ENCODE data around the gene TNS1.
"Not testable (repeated sequence)": the region's sequence is repeated elsewhere in the genome, so short reads cannot be mapped to it uniquely, and the experiment has no call there.

The TNS1 gene

DNA sequence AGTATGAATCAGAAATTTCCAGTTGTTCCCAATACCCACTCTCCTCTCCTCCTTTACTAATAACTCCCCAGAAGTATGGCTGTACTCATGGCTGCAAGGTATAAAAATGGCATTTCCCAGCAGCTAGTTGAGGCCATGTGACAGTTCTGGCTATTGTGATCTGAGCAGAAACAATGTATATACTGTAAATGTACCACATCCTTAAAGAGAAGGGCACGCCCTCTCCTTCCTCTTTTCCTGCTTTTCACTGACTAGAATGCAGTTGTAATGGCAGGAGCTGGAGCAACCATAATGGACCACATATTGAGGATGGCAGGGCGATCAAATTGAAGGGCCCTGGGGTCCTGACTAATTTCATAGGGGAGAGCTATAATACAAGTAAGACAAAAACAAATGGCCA is 211.2 kb downstream of the TNS1 start:
- DNase-seq = no peak

DNA sequence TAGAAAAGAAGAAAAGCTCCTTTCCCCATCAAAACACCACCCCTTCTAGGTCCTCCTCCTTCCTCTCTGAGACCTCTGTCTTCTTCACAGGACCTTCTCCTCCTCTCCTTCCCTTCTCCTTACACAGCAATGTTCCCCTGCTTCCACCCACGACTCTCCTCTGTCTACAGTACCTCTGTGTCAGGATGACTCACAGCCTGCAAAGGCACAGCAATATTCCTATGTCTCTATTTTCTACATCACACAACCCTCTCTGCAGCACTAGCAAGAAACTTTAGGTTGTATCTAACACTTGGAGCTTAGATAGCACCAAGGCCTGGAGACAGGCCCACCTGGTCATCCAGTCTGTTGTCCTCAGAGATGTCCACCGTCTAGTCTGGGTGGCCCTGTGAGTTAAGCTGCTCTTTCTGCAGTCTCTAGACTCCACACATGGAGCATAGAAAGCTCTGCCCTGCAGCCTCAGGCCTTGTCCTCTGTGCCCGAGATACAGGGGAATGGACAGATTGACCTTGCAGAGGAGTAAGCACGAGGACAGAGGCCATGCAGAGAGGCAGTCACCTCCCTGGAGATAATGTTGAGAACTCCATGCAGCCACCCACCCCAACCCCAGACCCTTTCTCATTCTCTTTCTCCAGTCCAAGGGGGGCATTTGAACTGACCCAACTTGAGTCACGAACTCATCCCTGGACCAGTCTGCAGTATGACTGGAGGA is 212.0 kb downstream of the TNS1 start:
- no peak for DNase-seq

DNA sequence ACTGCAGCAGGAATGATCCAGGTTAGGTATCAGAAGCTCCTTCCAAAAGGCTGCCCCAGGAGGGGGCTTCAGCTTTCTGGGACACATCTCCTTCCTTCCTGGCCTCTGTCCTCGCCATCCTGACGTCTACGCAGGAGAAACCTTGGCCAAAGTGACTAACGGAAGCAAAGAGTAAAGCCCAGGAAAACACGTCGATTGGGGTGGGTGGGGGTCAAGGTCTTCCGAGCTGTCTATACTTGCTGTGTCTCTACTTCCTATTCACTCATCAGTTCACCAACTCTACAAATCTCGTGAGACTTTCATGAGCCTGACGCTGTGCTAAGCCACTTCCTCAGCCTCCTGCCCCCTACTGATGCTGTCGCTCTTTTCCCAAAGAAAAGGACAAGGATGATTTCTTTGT is 212.6 kb downstream of the TNS1 start:
- DNase-seq = no peak

DNA sequence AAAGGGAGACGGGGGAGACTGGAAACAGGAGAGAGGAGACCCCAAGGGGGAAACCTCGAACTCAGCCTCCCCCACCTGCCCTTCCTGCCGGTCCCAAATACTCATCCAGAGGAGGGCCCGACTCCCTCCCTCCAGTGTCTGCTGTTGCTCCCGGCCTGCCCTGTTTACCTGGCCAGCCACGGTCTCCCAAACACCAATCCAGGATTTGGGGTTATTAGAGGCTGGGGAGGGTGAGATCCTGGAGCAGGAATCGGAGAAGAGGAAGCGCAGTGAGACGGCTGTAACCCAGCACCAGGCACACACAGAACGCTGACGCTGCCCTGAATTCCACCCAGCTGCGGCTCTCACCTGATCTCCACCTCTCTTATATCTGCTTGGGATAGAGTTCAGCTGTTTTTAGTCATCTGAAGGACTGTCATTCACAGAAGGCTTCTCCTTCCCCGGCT is 213.0 kb downstream of the TNS1 start:
- DNase-seq = no peak

DNA sequence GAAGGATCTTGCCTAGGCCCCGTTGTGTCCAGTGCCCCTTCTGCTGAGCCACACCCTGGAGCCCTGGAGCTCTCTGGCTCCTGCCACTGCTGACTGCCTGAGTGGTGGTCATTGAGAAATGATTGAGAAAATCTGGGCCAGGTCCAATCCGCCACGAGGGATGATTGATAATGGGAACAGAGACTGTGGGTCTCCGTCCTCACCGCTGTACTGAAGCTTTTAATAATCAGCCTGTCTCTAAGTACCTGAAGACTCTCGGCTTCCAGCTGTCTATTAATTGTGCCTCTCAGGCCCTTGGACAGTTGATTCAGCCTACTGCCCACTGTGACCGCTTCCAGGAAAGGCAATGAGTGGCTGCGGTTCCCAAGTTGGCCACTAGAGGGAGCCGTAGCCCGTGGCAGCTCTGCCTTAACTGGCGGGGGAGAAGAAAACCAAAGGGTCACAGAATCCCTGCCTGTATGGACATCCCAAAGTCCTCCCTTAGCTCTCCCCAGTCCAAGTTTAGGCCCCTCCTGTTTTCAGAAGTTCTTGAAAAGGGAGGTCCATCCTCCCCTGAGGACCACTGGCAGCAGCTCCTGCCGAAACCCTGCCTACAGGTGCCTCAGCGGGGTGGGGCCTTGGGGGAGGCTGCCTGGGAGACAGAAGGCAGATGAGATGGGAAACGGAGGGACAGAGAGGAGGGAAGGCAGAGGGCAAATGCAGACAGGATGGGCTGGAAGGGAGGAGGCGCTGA is 213.6 kb downstream of the TNS1 start:
- no peak for DNase-seq

DNA sequence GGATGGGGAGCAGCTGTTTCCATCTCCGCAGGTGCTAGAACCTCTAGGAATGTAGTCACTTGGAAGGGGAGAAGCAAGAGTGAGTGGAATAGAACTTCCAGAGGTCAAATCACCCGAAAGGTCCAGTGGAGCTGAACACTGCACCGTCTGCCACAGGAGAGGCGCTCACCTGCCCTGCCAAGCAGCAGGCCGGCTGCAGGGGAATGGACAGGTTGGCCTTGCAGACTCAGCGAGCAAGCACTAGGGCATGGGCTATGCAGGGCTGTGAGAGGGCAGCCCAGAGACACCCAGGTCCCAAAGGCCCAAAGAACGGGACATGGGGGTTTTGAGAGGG is 214.2 kb downstream of the TNS1 start:
- no peak for DNase-seq

DNA sequence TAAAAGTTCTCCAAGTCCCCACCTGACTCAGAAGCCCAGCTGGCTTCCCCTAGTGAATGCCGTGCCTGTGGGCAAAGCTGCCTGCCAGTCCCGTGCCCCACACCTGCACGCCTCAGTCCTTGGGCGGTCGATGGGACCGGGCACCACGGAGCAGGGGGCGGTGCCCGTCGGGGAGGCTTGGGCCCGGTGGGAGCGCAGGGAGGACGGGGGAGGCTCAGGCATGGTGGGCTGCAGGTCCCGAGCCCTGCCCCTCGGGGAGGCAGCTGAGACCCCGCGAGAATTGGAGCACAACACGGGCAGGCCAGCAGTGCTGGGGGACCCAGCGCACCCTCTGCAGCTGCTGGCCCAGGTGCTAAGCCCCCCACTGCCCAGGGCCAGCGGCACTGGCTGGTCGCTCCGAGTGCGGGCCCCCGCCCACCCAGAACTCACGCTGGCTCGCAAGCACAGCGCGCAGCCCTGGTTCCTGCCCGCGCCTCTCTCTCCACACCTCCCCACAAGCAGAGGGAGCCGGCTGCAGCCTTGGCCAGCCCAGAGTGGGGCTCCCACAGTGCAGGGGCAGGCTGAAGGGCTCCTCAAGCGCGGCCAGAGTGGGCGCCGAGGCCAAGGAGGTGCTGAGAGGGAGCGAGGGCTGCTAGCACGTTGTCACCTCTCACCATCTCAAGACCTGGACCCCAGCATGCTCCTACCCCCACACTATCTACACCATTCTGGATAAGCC is 215.5 kb downstream of the TNS1 start:
- DNase-seq = no peak

DNA sequence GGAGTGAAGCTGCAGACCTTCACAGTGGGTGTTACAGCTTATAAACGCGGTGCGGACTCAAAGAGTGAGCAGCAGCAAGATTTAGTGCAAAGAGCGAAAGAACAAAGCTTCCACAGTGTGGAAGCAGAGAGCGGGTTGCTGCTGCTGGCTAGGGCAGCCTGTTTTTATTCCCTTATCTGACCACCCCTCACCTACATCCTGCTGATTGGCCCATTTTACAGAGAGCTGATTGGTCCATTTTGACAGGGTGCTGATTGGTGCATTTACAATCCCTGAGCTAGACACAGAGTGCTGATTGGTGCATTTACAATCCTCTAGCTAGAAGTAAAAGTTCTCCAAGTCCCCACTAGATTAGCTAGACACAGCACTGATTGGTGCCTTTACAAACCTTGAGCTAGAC is 216.2 kb downstream of the TNS1 start:
- not testable (repeated sequence) for DNase-seq

DNA sequence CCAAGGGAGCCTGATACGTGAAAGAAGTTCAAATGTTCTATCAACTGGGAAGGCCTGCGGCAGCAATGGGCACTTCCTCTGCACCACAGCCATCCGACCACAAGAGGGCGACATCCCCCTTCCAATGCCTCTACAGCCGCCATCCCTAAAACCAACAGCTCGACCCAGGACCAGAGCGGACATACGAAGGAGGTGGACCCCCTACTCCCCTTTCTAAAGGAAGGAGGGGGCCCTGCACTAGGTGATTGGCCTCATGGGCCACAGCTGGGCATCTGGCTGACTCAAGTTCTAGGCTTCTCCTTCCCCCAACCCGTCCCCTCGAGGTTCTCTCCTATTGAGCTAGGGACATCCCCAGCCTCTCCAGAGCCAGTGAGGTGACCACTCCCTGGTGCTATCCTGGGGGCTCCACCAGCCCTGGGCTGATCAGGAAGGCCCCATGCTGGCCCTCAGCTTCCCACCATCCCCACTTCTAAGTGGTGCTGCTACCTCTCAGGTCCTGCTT is 217.2 kb downstream of the TNS1 start:
- no peak for DNase-seq

DNA sequence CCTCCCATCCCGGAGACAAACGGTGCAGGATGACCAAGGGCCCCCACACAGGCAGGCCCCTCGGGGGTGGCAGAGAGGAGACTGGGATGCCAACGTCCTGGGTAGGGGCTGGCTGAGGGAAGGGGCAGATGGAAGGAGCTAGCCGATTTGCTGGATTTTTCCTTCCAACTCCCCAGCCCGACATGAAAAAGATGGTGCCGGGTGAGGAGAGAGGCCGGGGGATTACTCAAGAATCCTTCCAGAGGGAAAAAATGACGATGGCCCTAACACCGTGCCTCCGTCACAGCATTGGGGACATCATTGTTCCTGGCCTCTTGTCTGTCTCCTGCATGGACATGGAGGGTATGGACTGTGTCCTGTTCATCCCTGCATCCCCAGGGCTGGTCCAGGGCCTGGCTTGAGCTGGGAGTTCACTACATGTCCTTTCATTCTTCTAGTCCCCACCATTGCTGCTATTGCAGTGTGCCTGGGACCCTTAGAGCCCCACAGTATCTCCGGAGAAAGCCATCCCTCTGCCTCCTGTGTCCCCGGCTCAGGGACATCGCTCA is 217.7 kb downstream of the TNS1 start:
- DNase-seq = no peak

DNA sequence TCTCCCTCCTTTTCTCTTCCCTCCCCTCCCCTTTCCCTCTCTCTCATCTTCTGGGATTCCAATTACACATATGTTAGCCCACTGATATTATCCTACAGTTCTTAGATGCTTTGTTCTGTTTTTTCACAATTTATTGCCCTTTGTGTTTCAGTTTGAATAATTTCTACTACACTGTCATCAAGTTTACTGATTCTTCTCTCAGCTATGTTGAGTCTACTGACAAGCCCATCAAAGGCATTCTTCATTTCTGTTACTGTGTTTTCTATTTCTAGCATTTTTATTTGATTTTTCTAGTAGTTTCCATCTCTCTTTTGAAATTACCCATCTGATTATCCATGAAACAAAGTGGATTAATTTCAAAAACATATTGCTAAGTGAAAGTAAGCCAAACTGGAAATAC is 219.6 kb downstream of the TNS1 start:
- no peak for DNase-seq

DNA sequence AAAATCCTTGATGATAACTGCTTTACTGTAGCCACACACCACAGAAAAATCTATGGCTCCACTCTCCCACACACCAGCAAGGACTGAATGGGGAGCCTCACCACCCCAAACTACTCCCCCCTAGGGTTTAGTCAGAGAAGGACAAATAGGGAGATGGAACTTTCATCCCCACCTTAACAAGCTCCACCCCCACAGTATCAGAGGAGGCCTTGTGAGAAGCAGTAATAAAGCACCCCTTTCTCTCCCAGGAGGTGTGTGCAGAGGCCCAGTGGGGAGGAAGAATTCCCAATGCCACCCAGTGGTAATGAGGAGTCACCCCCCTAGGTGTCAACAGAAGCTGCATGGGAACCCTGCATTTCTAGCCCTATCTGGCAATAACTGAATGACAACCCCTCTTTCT is 224.9 kb downstream of the TNS1 start:
- DNase-seq = no peak

DNA sequence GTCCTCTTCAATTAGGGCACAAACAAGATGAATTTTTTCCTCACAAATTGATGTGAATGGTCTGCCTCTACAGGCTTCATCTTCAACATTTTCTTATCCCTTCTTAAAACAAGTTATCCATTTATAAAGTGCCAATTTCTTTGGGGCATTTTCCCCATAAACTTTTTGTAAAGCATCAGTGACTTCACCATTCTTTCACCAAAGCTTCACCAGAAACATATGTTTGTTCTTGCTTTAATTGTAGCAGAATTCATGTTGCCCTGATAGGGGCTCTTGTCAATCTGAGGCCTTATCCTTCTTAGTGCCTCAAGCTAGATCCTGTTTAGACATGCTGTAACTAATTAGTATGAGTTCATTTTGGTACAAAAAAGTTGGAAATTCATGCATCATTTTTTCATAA is 226.2 kb downstream of the TNS1 start:
- DNase-seq = no peak

DNA sequence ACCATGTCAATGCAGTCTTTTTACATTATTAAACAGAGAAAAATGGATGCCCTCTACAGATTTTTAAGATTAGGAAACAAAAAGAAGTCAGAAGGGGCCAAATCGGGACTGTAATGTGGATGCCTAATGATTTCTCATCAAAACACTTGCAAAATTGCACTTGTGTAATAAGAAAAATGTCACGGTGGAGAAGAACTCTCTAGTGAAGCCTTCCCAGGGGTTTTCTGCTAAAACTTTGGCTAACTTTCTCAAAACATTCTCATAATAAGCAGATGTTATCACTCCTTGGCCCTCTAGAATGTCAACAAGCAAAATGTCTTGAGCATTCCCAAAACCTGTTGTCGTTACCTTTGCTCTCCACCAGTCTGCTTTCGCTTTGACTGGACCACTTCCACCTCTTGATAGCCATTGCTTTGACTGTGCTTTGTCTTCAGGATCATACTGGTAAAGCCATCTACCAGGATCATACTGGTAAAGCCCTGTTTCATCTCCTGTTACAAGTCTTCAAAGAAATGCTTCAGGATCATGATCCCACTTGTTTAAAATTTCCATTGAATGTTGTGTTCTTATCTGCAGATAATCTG is 226.8 kb downstream of the TNS1 start:
- DNase-seq = no peak

DNA sequence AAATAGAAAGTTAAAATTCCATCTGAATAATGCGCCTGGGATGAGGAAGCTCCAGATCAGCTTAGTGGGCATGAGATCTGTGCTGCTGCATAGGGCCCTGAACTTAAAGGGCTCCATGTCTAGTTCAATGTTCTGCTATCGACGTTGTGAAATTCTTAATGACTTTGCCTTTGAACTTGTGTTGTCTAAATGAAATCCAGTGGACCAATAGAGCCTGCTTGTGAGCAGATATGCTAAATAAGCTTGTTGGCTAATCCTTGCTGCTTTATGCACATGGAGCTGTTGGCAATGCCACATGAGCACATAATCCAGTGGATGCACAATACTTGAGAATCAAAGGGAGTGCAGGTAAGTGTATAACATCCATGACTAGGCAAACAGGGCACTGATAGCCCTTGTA is 228.6 kb downstream of the TNS1 start:
- DNase-seq = no peak

DNA sequence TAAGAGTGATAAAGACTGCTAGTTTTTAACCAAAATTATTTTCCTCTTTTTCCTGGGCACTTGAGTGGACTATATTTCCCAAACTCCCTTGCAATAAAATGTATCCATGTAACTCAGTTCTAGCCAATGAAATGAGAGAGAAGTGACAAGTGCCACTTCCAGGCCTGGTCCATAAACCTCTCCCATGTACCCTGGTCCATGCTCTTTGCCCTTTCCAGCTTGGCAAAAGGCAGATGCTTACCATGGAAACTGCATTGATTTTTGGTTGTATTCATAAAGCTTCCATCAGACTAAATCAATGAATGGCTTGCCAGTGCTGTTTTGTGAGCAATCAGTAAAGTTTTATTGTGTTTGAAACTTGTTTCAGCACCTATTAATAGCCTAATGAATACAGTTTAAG is 229.3 kb downstream of the TNS1 start:
- DNase-seq = no peak

DNA sequence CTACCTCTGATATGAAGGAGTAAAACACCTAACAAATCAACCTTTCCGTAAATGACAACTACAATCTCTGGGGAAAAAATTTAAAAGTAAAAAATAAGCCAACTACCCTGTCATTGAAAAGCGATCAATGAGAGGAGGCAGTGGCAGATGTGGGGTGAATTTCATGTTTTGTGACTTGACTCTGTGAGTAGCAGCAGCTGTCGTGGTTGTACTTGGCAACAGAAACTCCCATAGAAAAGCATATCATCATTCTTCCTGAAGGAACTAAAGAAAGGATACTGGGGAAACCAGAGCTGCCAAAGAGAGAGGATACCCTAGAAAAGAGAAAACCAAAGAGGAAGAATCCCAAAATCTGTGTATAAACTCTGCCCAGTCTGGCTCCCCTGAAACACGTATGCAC is 236.4 kb downstream of the TNS1 start:
- no peak for DNase-seq

DNA sequence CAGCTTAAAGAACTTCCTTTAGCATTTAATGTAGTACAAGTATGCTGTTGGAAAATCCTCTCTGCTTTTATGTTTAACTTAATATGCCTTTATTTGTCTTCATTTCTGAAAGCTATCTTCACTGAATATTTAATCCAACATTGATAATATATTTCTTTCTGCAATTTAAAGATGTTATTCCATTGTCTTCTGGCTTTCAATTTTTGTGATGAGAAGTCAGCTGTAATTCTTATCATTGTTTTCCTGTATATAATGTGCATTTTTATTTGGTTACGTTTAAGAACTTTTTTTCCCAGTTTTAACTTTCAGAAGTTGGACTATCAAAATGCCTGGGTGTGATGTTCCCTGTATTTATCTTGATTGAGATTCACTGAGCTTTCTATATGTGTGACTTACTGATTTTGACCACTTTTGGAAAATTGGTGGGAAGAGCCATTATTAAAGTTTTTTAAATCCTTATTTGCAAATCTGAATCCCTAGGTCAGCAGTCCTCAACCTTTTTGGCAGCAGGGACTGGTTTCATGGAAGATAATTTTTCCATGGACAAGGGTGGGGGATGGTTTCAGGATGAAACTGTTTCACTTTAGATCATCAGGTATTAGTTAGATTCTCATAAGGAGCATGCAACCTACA is 241.0 kb downstream of the TNS1 start:
- DNase-seq = no peak

DNA sequence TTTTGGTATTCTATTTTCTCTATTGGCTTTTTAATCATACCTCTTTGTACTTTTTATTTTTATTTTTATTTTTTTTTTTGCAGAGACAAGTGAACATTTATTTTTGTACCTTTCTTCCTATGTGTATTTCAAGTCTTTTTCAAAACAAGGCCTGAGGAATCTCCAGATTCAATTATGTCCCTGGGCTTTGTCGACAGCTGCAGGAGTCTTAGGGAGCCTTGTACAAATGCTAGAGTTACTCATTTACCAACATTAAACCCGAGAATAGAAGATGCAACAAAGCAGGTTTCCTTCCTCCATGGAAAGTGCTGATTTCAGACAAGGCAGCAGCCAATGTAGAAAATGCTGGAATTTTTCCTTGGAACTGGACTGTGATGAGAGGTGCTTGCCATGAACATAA is 242.8 kb downstream of the TNS1 start:
- no peak for DNase-seq

DNA sequence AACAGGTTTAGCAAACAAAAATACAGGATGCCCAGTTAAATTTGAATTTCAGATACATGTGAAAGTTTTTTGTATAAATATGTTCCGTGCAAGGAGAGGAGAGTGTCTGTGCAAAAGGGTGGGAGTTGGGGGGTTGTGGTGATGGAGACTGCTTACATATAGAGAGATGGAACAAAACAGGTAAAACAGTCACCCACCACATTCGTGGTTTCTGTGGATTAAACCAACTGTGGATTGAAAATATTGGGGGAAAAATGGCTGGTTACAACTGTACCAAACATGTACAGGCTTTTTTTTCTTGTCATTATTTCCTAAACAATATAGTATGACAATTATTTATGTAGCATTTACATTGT is 245.7 kb downstream of the TNS1 start:
- no peak for DNase-seq

DNA sequence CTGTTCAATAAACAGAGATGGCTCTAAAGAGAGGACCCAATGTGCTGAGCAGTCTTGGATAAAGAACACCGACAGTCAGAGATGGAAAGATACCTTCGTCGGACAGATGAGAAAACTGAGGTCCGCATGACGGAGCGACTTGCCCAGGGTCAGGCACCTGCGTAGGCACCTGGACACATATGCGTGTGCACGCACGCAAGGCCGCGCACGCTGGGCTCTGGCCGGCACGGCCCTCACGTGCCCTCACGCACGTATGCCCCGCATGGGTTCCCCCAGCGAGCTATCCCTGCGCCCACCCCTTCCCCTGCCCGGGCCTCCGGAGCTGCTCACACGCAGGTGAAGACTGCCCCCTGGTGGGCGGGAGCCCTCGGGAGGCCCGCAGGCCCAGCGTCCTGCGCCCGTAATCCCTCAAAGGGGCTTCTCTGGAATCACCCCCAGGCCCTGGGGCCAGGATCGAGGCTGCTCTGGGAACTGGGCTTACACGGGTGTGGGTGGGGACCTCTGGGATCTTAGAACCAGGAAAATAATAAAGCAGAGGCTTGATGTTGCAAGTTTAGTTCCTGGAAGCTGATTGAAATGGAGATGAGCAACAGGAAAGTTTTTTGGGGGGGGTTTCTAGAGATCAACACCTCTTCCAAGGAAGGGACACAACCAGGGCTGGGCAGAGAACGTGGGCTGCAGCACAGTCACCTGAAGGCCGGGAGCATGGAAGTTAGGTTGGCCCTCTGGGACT is 246.3 kb downstream of the TNS1 start:
- DNase-seq = no peak

DNA sequence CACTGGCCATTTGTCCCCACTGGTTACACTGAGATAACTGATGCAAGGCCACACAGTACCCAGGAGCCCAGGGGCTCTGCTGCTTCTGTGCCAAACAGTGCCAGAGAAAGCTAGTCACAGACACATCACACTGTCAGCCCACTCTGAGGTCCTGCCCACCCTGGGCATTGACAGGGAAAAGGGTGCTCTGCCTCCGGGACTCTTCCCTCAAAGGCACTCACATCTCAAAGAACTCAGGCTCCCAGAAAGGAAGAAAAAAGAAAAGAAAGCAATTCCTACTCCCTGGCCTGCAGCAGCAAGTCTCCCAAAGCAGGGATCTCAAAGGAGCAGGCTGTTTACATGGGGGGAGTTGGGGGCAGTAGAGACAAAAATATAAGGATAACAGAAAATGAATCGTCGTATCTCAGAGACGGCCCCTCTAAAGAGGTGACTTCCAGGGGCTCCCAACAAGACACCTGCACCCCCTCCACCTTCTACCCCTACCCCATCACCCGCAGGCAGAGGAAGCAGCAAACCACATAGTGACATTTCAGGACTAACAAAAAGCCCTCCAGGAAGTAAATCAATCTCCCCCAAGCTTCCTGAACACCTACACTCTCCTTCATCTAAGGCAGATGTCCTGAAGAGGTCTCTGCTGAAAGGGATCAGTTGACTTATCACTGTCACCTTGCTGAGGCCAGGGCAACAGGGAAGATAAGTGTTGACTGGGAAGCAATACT is 247.6 kb downstream of the TNS1 start:
- DNase-seq = no peak
